AG10803 (cell line): ENCODE data around the gene DACT3.

Experiments used
- DNase-seq: peaks from one replicate; pipeline ENCODE4 v3.0.0; 2010; ENCODE audit warnings: low read depth
- H3K4me3 ChIP-seq: 2 replicates; pipeline ENCODE4 v1.5.1; 2011; ENCODE audit warnings: mild to moderate bottlenecking, low read length, control low read depth
- TF ChIP-seq, protein P1 (sequence below): conservative IDR thresholded peaks from 2 replicates; pipeline ENCODE4 v1.5.1; 2011; ENCODE audit warnings: mild to moderate bottlenecking, low read length, control low read depth, inconsistent platforms

DACT3 gene

DNA sequence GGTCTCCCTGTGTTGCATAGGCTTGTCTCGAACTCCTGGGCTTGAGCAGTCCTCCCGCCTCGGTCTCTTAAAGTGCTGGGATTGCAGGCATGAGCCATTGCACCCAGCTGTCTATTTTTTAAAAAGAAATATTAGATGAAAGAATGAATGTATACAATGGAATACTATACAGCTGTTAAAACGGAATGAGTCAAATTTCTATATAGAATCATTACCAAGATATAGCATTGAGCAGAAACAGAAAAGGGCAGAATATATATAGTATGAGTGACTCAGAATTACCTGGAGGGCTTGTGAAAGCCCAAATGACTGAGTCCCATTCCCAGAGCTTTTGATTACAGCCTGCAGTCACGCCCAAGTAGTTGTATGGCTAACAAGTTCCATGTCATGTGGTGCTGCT, 4.4 kb downstream of the DACT3 start:
- H3K4me3 ChIP-seq, result no peak overlapping the region
- DNase-seq, result no peak
- TF ChIP-seq, protein P1, sequence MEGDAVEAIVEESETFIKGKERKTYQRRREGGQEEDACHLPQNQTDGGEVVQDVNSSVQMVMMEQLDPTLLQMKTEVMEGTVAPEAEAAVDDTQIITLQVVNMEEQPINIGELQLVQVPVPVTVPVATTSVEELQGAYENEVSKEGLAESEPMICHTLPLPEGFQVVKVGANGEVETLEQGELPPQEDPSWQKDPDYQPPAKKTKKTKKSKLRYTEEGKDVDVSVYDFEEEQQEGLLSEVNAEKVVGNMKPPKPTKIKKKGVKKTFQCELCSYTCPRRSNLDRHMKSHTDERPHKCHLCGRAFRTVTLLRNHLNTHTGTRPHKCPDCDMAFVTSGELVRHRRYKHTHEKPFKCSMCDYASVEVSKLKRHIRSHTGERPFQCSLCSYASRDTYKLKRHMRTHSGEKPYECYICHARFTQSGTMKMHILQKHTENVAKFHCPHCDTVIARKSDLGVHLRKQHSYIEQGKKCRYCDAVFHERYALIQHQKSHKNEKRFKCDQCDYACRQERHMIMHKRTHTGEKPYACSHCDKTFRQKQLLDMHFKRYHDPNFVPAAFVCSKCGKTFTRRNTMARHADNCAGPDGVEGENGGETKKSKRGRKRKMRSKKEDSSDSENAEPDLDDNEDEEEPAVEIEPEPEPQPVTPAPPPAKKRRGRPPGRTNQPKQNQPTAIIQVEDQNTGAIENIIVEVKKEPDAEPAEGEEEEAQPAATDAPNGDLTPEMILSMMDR, result no peak

DNA sequence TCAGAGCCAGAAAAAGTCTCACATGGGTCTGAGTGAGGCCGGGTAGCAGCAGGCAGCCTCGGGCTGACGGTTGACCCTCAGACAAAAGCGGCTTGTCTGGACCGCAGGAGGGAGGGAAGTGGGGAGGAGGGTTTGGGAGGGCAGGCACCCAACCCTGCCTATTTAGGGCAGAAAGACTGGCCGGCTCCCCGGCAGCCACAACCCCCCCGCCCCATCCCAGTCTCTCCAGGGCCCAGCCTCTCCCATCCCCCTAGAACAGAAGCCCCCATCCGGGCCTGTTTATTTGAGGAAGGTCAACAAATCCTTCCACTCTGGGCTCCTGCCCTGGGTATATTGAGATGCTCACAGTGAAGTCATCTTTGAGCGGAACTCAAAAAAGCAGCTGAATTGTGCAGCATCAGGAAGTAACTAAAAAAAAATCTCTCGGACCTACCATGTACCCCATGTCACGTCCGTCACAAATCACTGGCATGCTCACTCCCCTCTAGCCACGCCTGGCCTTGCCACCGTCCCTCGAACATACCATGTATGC, 6.3 kb downstream of the DACT3 start:
- DNase-seq, result no peak
- H3K4me3 ChIP-seq, result no peak overlapping the region
- TF ChIP-seq, protein P1, result no peak

DNA sequence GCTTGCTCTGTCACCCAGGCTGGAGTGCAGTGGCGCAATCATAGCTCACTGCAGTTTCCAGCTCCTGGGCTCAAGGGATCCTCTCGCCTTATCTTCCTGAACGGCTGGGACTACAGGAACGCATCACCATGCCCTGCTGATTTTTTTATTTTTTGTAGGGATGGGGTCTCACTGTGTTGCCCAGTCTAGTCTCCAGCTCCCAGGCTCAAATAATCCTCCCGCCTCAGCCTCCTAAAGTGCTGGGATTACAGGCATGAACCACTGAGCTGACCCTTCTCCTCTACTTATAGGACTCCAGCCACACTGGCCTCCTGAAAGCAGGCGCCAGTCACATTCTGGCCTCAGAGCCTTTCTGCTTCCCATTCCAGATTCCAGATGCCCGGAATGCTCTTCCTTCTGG, 10.5 kb downstream of the DACT3 start:
- no peak overlapping the region for H3K4me3 ChIP-seq
- no peak for DNase-seq
- TF ChIP-seq, protein P1, result no peak

DNA sequence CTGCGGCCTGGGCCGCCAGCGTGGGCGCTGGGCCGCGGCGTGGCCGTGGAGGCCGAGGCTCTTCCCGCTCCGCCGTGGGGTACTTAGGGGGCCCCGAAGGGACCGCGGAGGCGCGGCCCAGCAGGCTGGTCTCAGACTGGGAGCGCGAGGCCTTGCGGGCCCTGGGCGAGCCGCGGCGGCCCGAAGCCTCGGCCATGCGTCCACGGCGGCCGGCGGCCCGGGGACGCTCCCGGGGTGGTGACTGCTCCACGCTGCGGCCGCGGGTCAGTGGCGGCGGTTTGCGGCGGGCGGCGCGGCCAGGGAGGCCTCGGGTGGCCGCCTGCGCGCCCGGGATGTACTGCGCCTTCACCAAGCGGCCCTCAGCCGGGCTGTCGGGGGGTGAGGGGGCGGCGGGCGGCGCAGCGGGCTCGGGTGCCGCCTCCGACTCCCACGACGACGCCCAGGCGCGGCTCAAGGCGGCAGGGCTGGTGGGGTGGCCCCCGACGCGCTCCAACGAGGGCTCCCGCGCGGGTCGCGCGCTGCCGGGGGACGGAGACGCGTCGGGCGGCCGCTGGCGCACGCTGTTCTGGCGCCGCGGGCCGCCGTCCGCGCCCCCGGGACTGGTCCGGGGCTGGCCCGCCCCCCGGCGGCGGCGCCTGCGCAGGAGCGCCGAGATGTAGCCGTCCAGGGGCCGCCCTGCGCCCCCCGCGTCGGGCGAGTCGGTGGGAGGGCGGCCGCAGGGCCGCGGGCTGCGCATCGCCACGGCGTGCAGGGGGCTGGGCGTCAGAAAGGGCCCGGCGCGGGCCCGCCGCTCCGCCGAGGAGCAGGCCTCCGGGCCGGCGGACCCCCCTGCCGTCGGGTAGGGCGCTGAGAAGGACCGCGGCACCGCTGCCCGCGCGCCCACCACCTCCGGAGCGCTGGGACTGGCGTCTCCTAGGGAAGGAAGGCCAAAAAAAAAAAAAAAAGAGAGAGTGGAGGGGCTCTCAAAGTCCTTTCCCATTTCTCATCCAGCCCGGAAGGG, 11.7 kb downstream of the DACT3 start:
- DNase-seq, result no peak
- no peak overlapping the region for H3K4me3 ChIP-seq
- TF ChIP-seq, protein P1, result no peak

DNA sequence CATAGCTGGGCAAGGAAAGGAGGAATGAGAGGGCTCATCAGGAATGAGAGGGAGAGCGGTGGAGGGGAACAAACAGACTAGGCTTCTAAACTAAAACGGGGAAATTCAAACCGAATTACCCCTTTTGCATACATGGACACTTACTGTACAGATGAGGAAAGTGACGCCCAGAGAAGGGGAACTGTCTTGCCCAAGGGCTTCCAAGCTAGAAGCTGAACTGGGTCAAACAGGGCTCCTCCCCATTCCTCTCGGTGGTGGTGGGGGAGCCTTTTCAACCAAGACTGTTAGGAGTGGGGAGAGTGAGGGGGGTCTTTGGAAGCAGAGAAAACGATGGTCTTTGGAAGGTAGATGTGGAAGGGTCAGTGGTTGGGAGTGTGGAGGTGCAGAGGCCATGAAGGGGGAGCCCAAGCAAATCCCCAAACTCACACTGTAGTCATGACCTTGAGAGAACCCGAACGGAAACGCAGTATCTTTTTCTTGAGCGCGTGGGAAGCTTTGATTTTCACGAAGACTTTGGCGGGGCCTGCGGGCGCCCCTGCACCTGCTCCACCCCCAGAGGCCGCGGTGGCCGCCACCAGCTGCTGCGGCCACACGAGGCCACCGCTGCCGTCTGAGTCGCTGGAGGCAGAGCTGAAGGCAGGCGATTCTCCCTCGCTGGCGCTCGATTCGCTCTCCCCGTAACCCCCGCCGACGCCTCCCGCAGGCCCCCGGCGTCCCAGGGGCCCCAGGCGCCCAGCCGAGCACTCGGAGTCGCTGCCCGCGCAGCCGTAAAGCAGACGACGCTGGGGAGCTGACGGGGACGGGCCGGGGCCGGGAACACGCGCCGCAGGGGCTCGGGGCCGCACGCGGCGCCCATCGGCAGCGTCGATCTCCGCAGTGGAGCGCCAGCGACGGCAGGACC, 12.7 kb downstream of the DACT3 start:
- H3K4me3 ChIP-seq, result no peak overlapping the region
- no peak for DNase-seq
- TF ChIP-seq, protein P1, result no peak

DNA sequence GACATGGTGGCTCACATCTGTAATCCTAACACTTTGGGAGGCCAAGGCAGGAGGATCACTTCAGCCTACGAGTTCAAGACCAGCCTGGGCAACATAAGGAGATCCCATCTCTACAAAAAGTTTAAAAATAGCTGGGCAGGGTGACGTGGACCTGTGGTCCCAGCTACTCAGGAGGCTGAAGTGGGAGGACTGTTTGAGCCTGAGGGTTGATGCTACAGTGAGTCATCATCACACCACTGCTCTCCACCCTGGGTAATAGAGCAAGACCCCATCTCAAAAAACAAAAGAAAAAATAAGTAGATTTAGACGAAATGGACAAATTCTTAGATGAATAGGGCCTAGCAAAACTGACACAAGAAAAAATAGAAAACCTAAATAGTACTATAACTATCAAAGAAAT, 14.6 kb downstream of the DACT3 start:
- no peak overlapping the region for H3K4me3 ChIP-seq
- no peak for DNase-seq
- TF ChIP-seq, protein P1, result no peak
